Muscle of arm (tissue), 14 donors: ENCODE results near the gene ELOA. TPM values are rescaled to one million over a fixed set of nuclear protein-coding genes. Genes with fewer than 3 reads are reported as not detected.

Experiments used
- DNase-seq: peaks from one replicate; pipeline ENCODE4 v3.0.0-alpha.2; 2013
- long read RNA-seq, 11 donors: transcript quantifications; one replicate each; lab custom pipeline, GENCODE V29; 2026
- polyA plus RNA-seq, 12 donors: library from polyadenylated mRNA; unstranded; fragments of 120-200 nt; gene quantifications; one replicate each; pipeline ENCODE4 v1.2.1, GENCODE V29; 2013; ENCODE audit not compliant: insufficient read length in 12 of 12

Gene ELOA
- polyA plus RNA-seq = 10 to 100 TPM in 11 of 12 donors, not detected in 1; 23.3 to 33.8 (median 30.6) TPM
- long read RNA-seq, donor 1, full-length matches to known transcripts = 4 of 28 reads
- long read RNA-seq, donor 1, partial matches to known transcripts = 24 of 28 reads
- long read RNA-seq, donor 1, other reads (novel, unspliced or antisense) = 0 of 28 reads
- long read RNA-seq, donor 2, full-length matches to known transcripts = 1 of 12 reads
- long read RNA-seq, donor 2, partial matches to known transcripts = 11 of 12 reads
- long read RNA-seq, donor 2, other reads (novel, unspliced or antisense) = 0 of 12 reads
- long read RNA-seq, donor 3, full-length matches to known transcripts = 3 of 17 reads
- long read RNA-seq, donor 3, partial matches to known transcripts = 14 of 17 reads
- long read RNA-seq, donor 3, other reads (novel, unspliced or antisense) = 0 of 17 reads
- long read RNA-seq, donor 4 = 0 reads
- long read RNA-seq, donor 5, full-length matches to known transcripts = 1 of 18 reads
- long read RNA-seq, donor 5, partial matches to known transcripts = 17 of 18 reads
- long read RNA-seq, donor 5, other reads (novel, unspliced or antisense) = 0 of 18 reads
- long read RNA-seq, donor 6, full-length matches to known transcripts = 2 of 2 reads
- long read RNA-seq, donor 6, partial matches to known transcripts = 0 of 2 reads
- long read RNA-seq, donor 6, other reads (novel, unspliced or antisense) = 0 of 2 reads
- long read RNA-seq, donor 7, full-length matches to known transcripts = 1 of 1 reads
- long read RNA-seq, donor 7, partial matches to known transcripts = 0 of 1 reads
- long read RNA-seq, donor 7, other reads (novel, unspliced or antisense) = 0 of 1 reads
- long read RNA-seq, donor 8, full-length matches to known transcripts = 7 of 13 reads
- long read RNA-seq, donor 8, partial matches to known transcripts = 6 of 13 reads
- long read RNA-seq, donor 8, other reads (novel, unspliced or antisense) = 0 of 13 reads
- long read RNA-seq, donor 9, full-length matches to known transcripts = 1 of 1 reads
- long read RNA-seq, donor 9, partial matches to known transcripts = 0 of 1 reads
- long read RNA-seq, donor 9, other reads (novel, unspliced or antisense) = 0 of 1 reads
- long read RNA-seq, donor 10, full-length matches to known transcripts = 5 of 11 reads
- long read RNA-seq, donor 10, partial matches to known transcripts = 6 of 11 reads
- long read RNA-seq, donor 10, other reads (novel, unspliced or antisense) = 0 of 11 reads
- long read RNA-seq, donor 11, full-length matches to known transcripts = 1 of 17 reads
- long read RNA-seq, donor 11, partial matches to known transcripts = 16 of 17 reads
- long read RNA-seq, donor 11, other reads (novel, unspliced or antisense) = 0 of 17 reads

- DNase-seq = peak; percentile 77
These were observed at the start of gene ELOA for GRCh38 chr1:23743287-23744152. Gene ELOA, plus strand, starts transcription at chr1:23743471. Its CDS starts 33 bp downstream, at chr1:23743504.

- DNase-seq = no peak
These were observed 49.7 kb upstream of the ELOA start for GRCh38 chr1:23693599-23693998.

GRCh38 chr1:23694371-23694770 lies 48.9 kb upstream of the ELOA start:
- DNase-seq = no peak

DNA sequence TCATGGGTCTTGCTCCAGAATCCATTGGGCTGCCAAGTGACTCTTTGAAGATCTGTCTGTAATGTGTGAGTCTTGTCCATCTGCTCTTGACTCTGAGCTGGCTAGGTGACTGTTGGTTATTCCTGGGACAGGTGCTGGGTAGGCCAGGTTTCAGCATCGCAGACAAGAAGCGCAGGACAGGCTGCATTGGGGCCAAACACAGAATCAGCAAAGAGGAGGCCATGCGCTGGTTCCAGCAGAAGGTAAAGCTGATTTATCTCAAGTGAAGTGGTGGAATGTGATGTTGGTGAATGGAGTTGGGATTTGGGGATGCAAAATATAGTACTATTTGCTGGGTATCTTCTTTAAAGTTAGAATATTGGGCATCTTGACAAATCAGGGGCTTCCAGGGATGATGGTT lies 47.6 kb upstream of the ELOA start:
- DNase-seq = no peak

DNA sequence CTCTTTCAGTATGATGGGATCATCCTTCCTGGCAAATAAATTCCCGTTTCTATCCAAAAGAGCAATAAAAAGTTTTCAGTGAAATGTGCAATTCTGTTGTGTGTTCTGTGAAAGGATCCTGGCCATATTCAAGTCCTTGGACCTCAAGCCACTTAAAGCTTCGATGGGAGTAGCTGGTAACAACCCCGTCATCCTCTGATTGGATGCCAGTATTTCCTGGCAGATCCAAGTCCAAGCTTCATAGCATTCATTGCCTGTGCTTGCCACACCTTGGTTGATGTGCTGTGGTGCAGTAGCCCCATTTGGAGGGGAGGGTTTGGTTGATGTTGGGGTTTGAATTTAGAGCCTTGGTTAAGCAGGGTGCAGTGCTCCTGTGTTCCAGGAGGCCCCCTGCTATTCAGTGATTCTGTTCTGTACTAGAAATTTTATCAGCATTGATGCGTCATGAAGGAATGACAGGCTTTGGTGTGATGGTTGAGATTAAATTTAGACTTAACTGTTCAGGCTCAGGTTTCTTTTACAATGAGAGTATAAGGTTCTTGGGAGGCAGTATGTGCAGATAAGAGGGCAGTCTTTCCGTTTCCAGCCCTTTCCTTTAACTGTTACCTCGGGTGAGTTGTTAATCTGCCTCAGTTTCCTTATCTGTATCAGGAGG lies 46.8 kb upstream of the ELOA start:
- no peak for DNase-seq

- no peak for DNase-seq
These were observed 44.8 kb upstream of the ELOA start for GRCh38 chr1:23698466-23698865.

- DNase-seq = no peak
These were observed 43.7 kb upstream of the ELOA start for GRCh38 chr1:23699280-23700179.

DNA sequence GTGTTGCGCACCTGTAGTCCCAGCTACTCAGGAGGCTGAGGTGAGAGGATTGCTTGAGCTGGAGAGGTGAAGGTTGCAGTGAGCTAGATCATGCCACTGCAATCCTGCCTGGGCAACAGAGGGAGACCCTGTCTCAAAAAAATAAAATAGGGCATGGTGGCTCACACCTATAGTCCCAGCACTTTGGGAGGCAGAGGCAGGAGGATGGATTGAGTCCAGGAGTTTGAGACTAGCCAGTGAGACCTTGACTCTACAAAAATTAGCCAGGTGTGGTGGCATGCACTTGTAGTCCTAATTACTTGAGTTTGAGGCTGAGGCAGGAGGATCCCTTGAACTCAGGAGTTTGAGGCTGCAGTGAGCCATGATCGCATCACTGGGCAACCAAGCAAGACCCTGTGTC lies 42.0 kb upstream of the ELOA start:
- no peak for DNase-seq

GRCh38 chr1:23701996-23702395 lies 41.3 kb upstream of the ELOA start:
- DNase-seq = no peak

DNA sequence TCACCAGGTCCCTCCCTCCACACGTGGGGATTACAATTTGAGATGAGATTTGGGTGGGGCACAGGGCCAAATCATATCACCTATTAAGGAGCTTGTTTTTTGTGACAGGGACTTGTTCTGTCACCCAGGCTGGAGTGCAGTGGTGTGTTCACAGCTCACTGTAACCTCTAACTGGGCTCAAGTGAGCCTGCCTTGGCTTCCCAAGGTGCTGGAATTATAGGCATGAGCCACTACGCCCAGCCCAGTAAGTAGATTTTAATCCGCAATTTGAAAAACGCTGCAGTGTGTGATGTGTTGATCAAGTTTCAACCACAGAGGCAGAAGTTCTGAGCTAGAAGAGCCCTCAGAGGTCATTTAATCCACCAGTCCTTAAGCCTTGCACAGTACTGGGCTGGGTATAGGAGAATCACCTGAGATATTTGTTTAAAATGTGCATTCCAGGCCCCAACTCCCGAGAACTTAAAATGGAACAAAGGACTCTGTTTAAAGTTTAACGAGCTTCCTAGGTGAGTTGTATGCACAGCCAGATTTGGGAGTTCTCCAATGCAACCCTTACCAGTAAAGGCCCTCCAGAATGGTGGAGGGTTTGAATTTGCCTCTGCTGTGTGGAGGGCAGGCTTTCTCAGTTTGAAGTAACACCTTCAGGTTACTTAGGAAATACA lies 38.3 kb upstream of the ELOA start:
- no peak for DNase-seq

DNA sequence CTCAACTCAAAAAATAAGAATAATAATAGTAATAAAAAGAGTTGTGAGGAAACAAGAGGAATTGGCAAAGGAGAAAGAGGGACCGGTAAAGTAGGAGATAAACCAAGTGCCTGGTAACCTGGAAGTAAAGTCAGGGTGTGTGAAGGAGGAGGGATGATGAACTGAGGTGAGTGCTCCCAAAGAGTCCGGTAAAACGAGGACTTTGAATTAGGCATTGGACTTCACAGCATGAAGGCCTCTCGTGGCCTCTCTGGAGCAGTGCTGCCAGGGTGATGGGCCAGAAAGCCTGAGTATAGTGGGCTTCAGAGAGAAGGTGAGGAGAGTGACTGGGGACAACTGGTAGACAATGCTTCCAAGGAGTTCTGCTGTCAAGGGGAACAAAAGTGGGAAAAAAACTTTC lies 34.0 kb upstream of the ELOA start:
- no peak for DNase-seq

- DNase-seq = no peak
These were observed 24.8 kb upstream of the ELOA start for GRCh38 chr1:23718482-23718881.

GRCh38 chr1:23719162-23719820 lies 24.0 kb upstream of the ELOA start:
- DNase-seq = no peak

GRCh38 chr1:23720256-23720995 lies 22.8 kb upstream of the ELOA start:
- DNase-seq = no peak

- DNase-seq = no peak
These were observed 20.6 kb upstream of the ELOA start for GRCh38 chr1:23722652-23723051.

- no peak for DNase-seq
These were observed 16.6 kb upstream of the ELOA start for GRCh38 chr1:23726686-23727085.

DNA sequence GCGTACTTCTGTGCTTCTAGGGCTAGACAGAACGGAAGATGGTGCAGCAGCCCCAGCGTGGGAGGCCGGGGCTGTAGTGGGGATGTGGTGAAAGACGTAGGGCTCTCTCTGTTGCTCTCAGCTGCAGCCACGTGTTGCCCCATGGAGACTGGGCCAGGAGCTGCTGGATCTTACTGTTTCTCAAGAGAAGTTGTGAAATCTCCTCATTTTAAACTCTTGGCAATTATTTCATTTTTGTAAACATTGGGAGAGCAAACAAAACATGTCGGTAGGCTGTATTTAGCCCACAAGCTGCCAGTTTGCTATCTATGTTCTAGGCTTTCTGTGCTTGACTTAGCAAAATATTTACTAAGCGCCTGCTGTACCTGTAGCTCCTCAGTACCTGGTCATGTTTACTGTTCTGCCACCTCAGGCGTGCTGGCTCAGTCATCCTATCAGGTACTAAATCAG lies 15.9 kb upstream of the ELOA start:
- DNase-seq = no peak
